Testis (tissue), 2 donors: Measurements from ENCODE around the gene CPNE4.

Experiments
- CTCF ChIP-seq, 3 experiments: fragments of 450-650 bp in 2 of 3; fragments of 200-600 bp in 1 of 3; sonication (generic) in 1 of 3; IDR thresholded peaks; one replicate each; pipeline ENCODE4 v1.5.1; 2016 to 2019; ENCODE audit warnings: antibody characterized with exemption in 3 of 3, mild to moderate bottlenecking in 2 of 3, moderate library complexity in 1 of 3
- POLR2A ChIP-seq: fragments of 450-650 bp; IDR thresholded peaks from one replicate; pipeline ENCODE4 v1.6.1; 2017; ENCODE audit warnings: antibody characterized with exemption, mild to moderate bottlenecking, moderate library complexity

GRCh38 chr3:131821191-131821762, 213.5 kb downstream of the CPNE4 start:
- no peak for TF ChIP-seq CTCF (IDR thresholded peaks at IDR 0.05)
- no peak for TF ChIP-seq POLR2A
